Activated gamma-delta T cell treated with anti-CD3 and anti-CD28 coated beads, Interleukin-2, amount 50 U/mL, for 16 hours (primary cell): Measurements from ENCODE around the gene ZFAND2A.
"Not testable (repeated sequence)": the region's sequence is repeated elsewhere in the genome, so short reads cannot be mapped to it uniquely, and the experiment has no call there.

Experiments used
- DNase-seq: peaks from one replicate; pipeline ENCODE4 v3.0.0-alpha.2; 2020; ENCODE audit warnings: low read depth

ZFAND2A gene

DNA sequence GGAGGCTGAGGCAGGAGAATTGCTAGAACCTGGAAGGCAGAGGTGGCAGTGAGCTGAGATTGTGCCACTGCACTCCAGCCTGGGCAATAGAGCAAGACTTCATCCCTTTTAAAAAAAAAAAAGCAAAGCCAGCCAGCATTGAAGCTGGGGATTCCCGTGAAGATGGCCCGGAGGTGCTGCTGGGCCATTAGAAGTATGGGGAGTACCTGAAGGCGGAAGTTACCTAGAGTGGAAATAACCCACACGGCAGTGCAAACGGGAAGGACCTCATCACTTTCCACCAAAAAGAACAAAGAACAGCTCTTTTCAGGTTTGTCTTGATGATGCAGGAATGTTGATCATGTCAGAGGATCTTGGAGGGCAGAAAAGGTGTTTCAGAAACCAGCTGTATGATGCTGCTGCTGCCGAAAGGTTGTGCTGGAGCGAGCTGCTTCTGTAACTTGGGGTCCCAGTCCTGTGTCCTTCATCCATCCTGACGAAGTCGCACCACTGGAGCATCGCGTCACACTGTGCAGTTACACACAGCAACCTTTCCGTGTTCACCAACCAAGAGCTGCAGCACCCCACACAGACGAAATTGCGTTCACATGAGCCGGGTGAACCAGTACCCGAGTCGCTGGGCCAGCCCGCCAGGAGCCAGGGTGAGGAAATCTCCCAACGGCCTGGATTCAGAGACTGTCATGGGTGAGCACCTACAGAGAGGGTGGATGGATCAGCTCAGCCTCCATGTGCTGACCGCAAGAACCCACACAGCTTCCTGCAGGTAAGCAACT lies 8.2 kb downstream of the ZFAND2A start:
- DNase-seq, result no peak

DNA sequence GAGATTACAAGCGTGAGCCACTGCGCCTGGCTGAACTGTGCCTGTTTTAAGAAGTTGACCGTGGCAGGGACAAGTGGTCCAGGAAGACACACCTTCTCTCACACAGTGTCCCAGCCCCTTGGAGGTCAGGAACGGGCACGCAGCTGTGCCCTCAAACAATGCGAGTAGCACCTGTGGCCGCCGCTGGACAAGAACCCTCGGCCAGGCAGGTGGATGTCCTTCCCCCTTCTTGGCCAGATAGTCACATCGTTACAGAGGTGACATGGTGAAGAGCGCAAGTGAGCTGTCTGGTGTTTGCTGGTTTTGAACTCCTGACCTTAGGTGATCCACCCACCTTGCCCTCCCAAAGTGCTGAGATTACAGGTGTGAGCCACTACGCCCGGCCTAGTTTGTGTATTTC lies 8.8 kb downstream of the ZFAND2A start:
- no peak for DNase-seq

DNA sequence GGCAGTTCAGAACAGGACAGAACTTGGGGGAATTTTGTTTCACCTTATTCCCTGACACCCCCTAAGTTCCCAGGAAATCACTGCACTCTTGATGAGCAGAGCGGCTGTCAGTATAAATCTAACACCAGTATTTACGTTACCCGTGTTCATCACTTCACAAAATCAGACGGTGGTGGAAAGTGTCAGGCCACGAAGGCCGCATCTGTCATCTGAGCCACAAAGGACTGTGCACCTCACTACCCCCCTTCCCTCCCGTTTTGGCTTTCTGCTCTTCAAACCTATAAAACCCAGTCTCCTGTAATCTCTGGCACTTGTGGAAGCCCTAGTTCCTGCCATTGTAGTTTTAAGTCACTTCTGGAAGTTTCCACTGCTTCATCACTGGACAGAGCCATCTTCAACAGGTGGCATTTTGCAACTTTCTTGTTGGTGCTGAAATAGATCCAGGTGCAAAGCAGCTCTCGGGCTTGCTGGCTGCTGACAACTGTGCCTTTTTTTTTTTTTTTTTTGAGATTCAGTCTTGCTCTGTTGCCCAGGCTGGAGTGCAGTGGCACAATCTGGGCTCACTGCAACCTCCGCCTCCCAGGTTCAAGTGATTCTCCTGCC lies 9.5 kb downstream of the ZFAND2A start:
- DNase-seq, result no peak

DNA sequence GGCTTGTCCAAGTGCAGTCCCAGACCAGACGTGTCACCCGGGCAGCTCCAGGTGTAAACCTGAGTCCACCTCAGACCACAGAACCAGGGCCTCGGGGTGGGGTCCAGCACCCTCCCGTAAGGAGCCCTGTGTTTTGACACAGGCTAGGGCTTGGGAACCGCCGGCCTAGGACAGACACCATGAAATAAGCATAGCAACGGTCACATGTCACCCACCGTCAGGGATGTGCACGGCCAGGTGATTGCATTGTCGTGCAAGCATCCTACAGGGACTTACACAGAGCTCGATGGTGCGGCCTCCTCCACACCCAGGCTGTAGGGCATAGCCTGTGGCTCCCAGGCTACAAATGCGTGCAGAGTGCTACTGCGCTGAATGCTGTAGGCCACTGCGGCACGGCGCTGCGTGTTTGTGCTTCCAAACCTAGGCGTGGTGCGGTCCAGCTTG lies 10.6 kb downstream of the ZFAND2A start:
- no peak for DNase-seq

DNA sequence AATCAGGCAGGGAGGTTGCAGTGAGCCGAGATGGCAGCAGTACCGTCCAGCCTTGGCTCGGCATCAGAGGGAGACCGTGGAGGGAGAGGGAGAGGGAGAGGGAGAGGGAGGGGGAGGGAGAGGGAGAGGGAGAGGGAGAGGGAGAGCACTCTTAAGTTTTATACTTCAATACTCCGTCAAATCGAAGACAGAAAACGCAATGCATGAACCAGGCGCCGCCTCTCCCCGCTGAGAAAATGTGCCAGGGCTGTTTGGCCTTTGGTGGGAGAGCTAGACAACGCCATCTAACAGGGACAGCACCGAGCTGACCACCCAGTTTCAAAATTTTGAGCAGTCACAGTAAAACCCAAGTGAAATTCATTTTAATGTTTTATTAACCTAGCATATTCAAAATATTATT lies 12.1 kb downstream of the ZFAND2A start:
- DNase-seq, result not testable (repeated sequence)

DNA sequence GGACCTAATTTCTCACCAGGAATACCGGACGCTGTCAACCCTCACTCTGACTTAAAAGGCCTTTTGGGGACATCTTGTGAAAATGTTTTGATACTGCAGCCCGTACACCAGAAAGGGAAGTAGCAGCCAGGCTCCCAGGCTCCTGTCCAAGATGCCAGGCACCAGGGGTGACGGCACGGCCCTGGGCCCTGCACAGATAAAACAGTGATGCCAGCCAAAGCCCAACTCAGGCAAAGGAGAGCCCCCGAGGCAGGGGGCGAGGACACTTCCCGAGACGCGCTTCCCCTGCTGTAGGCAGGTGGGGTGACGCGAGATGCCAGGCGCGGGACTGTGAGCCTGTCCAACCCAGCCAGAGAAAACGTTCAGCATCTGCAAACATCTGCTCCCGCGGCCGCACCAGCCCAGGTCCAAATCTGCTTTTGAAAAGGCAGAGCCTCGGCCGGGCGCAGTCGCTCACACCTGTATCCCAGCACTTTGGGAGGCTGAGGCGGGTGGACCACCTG lies 15.7 kb downstream of the ZFAND2A start:
- no peak for DNase-seq

DNA sequence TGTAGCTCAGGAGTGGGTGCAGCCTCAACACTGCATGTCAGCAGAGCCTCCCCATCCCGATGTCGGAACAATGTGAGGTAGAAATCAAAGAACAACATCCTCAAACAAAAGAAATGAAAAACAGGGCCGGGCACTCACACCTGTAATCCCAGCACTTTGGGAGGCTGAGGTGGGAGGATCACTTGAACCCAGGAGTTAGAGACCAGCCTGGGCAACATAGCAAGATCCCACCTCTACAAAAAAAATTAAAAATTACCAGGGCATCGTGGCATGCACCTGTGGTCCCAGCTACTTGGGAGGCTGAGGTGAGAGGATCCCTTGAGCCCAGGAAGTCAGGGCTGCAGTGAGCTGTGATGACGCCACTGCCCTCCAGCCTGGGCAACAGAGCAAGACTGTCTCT lies 17.0 kb downstream of the ZFAND2A start:
- not testable (repeated sequence) for DNase-seq

DNA sequence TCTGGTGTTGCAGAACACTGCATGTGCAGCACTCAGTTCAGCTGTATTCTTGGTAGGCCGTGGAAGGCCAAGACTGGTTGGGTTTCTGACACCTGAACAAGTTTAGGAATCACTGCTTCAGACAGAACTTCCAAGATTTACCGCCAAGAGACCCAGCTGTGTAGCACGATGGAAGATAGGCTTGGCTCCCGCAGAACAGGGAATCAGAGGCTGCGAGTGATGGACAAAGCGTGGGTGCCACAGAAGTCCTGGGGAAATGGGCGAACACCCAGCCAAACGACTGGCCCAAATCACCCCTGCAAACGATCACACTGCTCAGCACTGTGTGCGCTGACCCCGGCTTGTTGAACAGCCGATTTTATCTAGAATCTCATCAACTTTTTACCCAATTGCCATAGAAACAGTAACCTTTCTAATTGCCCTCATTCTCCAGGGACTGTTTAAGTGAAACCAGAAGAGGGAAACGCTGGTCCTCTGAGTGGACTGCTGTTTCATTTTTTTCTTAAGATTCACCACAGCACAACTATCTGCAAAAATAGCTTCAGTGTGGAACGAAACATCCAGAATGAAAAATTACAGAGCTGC lies 17.9 kb downstream of the ZFAND2A start:
- DNase-seq, result no peak

DNA sequence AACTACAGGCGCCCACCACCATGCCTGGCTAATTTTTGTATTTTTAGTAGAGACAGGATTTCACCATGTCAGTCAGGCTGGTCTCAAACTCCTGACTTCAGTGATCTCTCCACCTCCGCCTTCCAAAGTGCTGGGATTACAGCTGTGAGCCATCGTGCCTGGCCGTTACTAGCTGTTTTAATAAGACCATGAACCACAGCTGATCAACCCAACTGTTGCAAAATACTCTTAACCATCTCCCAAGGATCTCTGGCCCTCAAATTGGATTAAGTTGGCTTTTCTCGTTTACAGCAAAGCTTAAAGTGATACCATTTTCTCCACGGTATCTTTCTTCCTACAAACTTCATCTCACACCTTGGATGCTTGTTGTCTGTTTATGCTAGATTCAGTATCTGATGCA lies 18.3 kb downstream of the ZFAND2A start:
- no peak for DNase-seq

DNA sequence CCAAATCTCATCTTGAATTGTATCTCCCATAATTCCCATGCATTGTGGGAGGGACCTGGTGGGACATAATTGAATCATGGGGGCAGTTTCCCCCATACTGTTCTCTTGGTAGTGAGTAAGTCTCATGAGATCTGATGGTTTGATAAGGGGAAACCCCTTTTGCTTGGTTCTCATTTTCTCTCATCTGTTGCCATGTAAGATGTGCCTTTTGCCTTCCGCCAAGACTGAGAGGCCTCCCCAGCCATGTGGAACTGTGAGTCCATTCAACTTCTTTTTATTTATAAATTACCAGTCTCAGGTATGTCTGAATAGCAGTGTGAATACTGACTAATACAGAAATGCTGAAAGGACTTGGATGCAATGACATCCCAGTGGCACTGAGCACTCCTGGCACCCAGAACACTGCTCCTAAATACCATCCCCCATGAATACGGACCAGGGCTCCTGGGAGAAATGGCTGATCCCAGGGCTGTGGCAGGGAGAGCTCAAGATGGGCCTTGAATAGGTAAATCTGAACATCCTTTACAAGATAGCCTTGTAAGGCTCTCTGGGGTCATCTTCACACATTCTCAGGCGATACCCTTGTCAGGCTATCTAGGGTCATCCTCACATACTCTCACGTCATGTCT lies 19.4 kb downstream of the ZFAND2A start:
- no peak for DNase-seq

DNA sequence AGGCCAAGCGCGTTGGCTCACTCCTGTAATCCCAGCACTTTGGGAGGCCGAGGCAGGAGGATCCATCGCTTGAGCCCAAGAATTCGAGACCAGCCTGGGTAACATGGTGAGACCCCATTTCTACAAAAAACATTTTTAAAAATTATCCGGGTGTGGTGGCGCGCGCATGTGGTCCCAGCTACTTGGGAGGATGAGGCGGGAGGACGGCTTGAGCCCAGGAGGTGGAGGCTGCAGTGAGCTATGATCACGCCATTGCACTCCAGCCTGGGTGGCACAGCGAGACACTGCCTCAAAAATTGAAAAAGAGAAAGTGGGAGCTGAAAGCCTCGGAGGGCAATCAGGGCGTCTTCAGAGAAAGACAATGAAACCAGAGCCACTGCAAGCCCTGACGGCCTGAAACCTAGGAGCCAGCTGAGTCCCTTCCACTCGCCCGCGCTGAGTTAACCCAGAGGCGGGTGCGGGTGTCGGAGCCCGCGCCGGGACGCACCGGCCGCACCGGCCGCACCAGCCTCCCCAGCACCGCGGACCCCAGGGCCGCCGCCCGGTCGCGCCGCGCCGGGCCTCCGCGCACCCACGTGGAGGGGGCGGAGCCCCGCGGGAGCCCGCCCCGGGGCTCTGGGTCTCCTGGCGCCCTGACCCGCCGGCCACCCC lies 22.4 kb downstream of the ZFAND2A start:
- DNase-seq, result no peak

DNA sequence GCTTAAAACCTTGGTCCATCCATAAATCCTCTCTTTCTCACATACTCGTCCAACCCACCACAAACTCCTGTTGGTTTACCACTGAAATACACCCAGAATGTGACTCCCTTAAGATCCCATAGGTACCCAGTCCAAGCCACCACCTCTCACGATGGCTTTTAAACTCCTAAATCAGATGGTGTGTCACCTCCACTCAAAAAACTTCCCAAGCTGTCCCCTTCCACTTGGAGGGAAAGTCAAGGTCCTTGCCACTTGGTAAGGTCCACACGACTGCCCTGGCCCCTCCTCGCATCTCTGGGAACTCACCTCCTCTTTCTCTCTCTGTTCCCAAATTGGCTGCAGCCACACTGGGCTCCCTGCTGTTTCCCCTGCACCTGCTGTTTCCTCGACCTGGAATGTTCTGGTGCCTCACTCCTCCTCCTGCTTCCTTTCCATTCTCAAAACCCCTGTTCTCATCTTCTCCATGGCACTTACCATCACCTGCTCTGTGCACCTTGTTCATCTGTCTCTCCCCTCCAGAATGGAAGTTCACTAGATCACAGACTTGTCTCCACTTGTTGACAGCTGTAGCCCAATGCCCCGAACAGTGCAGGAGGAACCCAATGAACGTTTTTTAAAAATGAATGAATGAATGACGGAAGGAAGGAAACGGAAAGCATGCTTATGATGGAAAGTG lies 23.0 kb downstream of the ZFAND2A start:
- DNase-seq, result no peak

DNA sequence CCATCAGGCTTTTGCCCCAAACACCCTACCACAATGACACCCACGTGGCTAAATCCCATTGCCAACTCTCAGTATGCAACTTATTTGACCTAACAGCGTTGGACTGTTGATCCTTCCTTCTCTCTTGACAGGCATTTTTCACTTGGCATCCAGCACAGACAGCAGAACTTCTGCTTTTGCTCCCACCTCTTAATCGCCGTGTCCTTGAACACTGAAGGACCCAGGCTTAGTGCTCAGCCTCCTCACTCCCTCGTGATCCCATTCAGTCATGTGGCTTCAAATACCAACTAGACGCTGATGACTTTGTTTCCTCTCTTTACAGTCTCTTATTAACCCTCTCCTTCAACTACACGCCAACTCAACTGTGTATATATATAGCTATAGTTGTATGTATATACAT lies 25.0 kb downstream of the ZFAND2A start:
- no peak for DNase-seq

DNA sequence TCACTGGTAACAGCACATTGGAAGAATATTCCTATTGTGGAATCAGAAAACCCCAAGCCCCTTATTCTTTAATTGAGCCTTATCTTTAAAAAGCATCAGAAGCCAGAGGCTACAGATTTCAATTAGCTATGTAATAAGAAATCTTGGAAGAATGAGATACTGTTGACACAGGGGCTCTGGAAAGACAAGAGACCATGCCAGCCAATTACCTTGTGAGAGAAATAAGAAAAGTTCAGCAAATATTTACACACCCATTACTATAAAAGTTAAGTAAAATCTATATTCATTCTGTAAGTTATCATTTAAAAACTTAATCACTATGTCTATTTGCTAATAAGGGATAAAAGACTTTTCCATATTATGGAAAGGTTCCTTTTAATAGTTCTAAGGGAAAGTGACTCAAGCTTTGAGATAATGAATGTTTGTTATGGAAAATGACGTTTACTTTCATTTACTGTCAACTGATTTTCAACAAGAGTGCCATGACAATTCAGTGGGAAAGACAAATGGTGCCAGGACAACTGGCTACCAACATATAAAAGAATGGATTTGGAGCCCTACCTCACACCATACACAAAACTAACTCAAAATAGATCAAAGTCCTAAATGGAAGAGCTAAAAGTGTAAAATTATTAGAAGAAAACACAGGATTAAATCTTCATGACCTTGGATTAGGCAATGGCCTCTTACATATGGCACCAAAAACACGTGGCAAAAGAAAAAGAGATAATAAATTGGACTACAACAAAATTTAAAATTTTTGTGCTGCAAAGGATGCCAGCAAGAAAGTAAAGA lies 28.3 kb downstream of the ZFAND2A start:
- DNase-seq, result no peak

DNA sequence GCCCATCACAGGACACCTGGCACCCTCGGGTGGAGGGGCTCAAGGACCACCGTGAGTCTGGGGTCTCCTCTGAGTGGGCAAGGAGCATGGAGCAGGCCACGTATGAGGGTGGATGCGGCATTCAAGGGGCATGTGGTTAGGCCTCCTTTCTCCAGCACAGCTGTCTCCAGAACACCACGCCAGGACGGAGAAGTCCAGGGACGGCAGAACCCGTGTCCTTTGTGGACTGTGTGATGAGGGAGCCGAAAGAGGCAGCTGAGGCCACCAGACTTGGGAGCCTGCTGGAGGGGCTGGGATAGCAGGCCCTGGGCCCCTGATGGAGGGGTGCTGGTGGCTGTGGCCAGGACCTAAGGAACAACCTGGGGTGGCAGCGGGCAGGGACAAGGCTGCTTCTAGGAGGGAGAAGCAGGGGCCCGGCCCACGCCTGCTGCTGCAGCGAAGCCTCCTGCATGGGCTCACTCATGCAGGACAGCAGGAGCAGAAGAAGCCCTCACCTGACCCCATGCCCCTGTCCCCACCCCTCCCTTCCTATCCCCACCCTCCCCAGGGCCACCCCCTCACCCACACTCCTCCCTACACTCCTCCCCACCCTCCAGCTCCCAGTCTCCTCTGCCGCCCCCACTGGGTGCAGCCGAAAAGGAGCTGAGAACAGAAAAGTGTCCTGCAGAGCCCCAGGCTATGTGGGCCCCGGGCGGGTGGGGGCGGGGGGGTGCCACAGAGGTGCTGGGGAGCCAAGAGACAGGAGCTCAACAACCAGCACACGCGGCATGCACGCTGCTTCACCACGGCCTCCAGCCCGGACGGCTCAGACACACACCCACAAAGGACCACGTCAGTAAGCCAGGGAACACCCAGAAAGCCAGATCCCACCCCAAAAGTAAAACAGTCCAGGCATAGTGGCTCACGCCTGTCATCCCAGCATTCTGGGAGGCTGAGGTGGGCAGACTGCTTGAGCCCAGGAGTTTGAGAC lies 29.7 kb downstream of the ZFAND2A start:
- no peak for DNase-seq

DNA sequence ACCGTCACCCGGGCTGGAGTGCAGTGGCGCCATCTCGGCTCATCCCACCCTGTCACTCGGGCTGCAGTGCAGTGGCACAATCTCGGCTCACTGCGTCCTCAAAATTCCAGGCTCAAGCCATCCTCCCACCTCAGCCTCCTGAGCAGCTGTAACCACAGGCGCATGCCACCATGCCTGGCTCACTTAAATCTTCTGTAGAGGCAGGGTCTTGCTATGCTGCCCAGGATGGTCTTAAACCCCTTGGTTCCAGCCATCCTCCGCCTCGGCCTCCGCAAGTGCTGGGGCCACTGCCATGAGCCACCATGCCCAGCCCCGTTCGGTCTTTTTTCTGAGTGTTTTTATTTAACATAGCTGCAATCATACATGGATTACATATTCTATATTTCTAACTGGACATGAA lies 30.6 kb downstream of the ZFAND2A start:
- no peak for DNase-seq

DNA sequence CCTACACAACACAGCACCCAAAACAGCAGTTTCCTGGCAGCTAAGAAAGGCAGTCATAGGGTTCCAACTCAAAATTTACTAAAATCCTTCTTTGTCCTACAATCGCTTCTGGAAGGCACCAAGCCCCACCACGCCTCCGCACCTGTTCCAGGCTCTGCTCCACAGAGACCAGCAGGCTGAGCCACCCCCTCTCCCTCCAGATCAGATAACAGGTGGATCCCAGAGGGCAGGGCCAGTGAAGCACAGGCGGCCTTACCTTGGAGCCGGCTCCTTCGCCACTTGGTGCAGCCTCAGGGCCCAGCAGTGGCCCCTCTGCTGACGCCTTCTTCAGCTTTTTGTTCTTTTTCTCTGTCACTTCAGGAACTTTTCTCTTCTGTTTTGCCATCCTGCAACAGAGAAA lies 33.0 kb downstream of the ZFAND2A start:
- DNase-seq, result no peak

DNA sequence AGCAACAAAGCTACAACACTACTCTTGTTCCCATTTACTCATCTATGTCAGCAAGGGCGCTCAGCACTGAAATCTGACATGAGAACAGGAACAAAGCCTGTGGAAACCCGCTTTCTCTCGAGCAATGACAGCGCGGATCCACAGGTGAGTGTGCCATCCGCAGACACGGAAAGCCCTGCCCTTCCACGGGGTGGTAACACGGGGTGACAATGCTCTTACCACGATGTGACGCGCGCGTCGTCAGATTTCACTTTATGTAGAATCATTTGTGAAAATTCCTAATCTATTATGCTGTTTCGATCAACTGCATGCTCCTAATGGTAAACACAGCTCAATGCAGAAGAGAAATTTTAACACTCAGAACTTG lies 34.4 kb downstream of the ZFAND2A start:
- no peak for DNase-seq

DNA sequence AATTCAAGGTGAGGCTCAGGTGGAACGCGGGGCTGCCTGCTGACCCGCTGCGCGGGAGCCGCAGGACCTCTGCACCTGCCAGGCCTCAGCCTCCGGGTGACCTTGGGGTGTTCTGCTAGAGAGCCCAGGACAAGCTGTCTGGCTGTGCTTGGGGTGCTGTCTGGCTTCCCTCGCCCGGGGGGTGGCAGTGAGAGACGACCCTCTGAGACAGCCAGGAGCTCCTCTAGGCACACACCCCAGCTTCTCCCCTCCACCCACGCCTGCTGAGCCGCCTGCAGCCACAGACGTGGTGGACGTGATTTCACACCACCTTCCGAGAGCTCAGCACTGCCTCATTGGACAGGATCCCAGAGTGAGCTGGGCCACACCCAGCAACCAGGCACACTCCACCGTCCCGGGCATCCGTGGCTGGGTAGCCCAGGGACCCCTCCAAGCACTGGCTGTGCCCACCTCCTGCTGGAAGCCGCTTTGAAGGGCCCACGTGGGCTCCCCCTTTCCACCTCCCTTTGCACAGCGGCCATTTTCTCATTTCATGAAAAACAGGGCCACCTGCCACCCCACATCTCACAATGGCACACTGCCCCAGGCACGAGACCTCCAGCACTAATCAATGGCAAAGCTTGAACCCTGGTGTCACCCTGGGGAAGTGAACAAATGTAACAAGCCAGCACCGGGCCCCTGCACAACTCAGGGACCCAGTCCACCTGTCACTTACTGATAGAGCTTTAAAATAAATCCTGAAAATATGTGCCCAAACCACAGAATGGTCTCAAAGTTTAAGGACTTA lies 35.0 kb downstream of the ZFAND2A start:
- DNase-seq, result no peak
